KG1 (cell line): ENCODE data around the gene BANP.
"Not testable (repeated sequence)": the region's sequence is repeated elsewhere in the genome, so short reads cannot be mapped to it uniquely, and the experiment has no call there.

Experiments used
- DNase-seq: peaks from one replicate; lab custom pipeline; 2025; lab: John Stamatoyannopoulos, UW

BANP gene

DNA sequence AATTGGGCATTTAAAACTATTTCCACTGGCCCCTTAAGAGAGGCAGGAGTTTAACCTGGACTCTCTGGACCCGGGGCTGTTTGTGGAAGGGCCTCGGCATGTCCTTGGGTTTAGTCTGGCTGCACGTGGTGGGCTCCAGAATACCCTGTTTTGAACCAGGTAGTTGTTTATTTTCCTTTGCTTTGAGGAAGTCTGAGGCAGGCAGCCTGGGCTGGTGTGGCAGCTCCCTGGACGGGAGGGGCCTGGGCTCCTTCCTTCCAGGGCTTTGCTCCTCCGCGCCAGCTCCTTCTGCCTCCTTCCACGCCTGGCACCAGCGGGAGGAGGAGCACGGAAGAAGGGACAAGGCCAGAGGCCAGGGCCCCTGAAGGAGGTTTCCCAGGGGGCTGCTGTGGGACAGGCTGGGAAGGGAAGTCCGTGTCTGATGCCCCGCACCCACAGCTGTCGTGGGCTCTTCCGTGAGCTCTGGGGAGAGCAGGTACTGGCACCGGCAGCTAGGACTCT lies 15.5 kb downstream of the BANP start:
- no peak for DNase-seq

DNA sequence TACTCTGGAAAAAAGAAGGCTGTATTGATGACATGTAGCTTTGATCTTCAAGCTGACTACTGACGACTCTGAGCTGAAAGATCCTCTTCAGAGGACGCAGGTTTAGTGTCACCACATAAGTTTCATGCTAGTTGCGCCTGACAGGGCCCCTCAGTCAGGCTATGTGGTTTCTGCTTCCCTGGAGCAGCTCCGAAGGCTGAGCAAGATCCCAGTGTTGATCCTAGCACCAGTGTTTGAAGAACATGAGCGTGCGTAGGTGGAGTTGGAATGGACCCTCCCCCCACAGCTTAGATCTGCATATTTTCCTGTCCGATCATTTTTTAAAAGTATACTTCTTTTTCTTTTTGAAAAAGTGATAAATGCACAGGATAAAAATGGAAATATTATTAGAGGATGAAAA lies 17.3 kb downstream of the BANP start:
- no peak for DNase-seq

DNA sequence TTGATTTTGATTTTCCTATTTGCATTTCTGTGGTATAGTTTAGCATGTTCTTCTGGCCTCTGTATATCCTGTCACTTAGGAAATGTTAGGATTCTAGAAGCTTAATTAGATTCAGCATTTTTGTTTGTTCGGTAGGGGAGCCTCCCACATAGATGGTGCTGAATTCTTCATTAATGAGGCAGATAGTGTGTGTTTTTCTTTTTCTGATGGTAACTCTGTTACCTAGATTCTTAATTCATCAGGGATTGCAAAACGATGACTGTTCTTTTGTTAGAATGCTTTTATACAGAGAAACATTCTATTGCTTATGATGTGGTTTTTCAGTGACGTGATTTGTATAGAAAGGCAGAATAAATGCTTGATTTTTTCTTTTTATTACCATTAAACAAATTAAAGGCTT lies 19.0 kb downstream of the BANP start:
- no peak for DNase-seq

DNA sequence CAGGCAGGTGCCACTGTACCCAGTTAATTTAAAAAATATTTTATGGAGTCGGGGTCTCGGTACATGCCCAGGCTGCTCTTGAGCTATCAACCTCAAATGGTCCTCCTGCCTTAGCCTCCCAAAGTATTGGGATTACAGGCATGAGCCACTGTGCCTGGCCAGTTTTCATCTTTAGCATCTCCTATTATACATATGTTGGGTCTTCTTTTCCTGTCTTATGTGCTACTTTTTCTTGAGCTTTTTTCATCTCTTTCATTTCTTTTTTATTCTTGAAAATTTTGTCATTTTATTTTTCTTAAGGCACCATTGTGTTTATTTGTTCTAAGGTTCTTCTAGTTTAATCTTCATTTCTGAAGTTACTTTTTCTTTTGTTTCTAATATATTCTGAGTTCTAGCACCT lies 20.7 kb downstream of the BANP start:
- DNase-seq: no peak

DNA sequence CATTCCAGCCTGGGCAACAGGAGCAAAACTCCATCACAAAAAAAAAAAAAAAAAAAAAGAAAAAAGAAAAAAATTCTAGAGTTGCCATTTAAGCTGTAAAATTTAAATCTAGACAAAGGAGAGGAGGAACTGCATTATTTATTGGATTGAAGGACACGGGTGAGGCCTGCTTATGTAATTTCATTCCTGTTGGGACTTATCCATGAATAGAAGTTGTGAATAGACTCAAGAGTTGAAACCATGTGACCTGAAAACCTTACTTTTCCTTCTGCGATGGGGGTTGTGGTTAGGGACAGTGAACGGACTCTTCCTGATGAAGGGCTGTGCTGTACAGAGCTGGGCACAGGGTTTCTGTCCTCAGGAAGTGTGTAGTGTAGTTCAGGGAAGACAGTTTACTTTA lies 22.5 kb downstream of the BANP start:
- no peak for DNase-seq

DNA sequence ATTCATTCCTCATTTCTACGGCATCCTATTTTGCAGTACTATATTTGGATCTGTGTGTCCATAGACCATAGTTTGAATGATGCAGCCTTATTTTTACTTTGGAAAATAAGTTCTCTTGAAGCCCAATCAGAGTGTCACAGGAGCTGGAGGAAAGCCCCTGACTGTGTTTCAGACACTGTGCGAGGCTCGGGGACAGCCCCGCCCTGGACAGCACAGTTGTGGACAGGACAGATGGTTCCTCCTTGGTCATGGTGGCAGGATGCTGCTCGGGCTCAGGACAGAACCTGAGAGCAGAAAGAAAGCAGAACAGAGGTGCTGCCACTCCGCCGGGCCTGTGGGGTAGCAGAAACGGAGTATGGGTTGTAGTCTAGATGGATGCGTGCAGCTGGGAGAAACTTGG lies 22.9 kb downstream of the BANP start:
- no peak for DNase-seq

DNA sequence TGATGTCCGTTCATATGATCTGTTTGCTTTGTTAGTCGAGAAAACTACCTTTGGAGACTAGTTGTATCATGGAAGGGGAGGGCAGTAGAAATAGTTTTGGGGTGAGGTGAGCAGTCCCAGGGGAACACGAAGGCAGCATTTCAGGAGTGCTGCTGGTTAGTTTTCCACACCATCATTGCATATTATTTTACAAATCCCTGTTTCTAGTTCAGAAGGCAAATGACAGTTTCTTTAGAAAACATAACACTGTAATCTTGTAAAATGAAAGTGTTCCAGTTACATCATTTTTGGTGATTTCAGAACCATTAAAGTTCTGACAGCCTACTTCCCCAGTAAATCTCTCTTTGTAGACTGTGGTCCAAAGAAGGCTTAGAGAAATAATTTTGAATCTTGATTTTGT lies 25.4 kb downstream of the BANP start:
- no peak for DNase-seq

DNA sequence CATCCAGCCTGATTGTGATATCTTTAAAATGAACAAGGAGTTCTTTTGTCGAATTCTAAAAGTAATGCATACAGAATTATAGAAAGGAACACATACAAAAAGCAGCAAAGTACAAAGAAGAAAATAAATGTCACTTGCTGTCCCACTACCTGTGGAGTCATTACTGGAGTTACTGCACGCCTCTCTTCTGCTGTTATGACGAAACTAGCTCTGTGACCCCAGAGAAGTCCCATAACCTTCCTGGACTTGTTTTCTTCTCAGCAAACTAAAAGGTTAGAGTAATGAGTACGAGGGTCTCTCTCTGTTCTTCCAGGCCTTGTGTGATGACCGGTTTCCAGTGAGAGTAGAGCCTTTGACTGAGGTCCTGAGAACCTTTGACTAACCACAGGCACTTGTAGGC lies 26.9 kb downstream of the BANP start:
- no peak for DNase-seq

DNA sequence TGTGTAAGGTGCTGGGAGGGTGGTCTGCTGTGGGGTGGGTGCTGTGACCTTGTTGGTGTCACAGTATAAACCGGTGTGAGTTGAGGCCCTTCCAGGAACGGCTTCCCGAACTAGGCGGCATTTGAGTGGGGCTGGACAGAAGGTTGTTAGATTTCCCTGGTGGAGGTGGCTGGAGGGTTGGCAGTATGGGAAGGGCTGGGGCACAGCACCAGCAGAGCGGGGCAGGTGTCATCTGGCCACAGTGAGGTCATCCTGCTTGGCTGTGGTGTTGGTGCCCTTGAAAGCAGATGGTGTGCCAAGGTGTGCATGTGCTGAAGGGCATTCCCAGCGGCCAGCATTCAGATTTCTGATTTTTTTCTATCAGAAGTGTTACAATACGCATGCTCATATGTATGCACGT lies 28.1 kb downstream of the BANP start:
- DNase-seq: no peak

DNA sequence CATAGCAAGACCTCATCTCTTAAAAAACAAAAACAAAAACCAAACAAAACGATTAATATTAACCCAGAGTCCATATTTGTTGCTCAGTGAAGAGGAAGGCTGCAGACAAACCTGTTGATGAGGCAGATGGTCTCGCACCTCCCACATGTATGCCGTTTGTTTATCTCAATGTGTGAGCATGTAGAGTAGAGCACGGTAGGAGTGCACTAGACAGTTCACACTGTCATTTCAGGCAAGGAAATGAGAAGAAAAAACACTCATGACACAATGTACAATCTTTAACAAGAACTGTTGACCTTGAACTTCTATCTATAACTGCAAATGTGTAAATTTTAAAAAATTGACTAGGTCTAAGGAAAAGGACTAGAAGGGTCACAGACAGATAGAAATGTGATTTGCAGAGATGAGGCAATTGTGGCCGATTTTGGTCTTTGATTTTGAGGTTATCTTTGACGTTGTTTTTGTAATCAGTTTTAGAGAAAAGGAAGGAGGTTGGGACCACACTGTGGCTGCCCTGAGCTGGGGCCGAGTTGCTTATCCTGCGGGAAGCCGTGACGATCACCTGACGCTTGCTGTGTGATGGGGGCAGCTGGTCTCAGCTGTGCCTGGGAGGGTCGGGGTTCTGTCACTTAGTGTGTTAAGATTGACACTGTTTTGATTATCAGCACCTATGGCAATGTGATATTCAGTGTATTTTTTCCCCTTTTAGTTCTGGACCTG lies 28.8 kb downstream of the BANP start:
- not testable (repeated sequence) for DNase-seq

DNA sequence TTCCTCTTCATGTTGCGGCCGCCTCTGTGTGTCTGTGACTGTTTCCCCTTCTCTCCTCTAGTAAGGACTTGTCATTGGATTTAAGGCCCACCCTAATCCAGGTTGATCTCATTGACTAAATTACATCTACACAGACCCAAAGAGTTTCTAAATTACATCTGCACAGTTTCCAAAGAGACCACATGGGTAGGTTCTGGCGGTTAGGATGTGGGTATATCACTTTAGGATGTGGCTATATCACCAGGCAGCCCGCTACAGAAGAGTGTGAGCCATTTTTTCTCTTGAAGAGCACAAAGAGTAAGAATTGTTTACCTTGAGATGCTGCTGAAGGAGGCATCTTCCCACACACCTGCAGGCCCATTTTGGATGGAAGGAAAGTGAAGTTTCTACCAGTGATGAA lies 30.1 kb downstream of the BANP start:
- DNase-seq: not testable (repeated sequence)

DNA sequence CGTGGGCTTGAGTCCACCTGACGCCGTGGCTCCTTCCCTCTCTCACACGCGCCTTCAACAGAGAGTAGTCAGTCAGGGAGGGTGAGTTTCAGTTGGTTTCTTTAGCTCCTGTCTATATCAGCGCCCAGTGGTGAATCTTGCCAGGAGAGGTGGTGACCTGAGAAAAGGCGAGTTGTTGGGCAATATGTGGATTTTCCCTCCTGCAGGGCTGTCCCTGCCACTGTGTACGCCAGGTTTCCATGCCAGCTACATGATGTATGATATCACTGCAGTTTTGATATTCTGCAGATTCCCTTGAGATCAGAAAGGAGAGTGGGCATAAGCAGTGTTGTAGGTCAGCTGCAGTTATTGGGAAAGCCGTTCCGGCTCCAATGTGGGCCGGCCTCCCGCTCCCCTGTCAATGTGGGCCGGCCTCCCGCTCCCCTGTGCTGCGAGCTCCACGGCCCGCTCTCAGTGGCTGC lies 31.4 kb downstream of the BANP start:
- DNase-seq: no peak

DNA sequence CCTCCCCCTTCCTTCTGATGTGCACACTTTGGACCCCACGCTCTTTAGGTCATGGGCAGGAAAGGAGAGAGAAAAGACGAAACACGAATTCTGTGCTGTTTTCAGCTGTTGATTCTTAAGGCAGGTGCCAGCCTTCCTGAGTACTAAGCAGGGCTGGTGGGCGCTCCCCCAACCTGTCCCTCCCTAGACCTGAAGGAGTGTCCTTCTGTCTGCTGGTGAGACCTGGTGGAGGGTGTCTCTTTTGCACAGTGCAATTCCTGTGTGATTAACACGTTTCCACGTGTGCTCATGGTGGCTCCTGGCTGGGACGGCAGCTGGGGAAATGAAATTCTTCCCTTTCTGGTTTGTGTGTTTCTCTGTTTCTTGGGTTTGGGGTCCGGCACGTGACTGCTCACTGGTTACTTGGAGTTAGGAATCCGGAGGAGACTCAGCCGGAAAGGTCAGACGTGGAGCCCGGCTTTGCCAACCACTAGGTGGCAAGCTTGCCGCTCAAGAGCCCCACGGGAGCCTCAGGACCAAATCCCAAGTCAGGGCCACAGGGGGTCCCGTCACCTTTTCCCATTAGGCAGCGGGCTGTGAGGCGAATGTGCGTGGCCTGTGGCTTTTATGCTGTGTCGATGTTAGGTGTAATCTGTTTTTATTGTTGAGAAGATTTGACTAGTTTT lies 32.0 kb downstream of the BANP start:
- DNase-seq: not testable (repeated sequence)

DNA sequence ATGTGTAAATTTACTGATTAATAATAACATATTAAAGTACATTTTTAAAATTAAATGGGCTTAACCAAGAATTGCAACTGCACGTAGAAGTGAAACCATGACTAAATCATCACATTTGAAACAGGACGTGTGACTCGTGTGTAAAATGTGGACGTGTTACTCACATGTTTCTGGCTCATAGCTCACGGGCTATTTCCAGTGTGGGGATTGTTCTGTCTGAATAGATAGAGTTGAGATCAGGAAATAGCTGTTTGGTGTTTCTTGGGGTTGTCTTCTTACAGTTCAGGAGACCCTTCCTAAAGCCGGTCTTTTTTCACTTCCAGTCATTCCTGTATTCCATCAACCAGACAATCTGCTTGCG lies 32.5 kb downstream of the BANP start:
- DNase-seq: not testable (repeated sequence)

DNA sequence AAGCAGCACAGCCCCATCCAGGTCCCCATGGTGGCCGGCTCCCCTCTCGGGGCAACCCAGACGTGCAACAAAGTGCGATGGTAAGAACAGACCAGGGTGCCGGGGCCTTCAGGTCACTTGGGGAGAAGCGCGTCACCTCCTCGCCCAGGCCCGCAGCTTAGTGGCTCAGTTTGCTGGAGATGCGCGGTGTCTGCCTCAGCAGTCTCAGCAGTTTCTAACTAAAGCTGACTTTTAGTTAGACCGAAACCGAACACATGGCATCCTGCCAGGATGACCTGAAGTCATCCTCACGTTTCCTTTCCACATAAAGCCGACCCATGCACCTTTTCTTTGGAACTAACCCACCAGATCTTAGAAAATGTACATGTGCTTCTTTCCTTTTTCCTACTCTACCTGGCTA lies 32.9 kb downstream of the BANP start:
- not testable (repeated sequence) for DNase-seq

DNA sequence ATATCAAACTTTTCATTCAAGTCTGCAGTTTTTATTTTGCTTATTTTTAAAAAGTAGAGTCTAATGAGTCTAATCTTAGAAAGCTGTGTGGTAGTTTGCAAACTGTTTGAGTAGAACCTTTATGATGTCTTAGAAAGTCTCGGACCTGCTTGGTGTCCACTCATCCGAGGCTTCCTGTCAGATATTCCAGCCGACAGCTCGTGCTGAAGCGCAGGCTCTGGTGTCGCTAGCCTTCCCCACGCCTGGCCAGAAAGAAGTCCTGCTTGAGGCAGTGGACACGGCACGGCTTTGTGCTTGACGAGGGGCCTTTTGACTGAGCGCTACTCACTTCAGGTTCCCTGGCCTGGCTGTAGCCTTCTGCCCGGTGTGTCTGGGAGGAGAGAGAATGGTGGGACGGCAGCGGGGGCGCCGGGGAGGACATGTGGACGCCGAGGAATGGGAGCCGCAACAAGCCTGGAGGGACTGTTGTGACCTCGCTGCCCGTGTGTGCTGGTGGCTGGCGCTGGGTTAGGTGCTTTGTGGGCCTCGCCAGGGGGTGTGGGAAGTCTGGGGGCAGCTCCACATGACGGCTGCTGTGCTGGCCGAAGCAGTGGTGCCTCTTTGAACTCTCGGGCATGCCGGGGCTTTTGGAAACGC lies 33.5 kb downstream of the BANP start:
- DNase-seq: no peak

DNA sequence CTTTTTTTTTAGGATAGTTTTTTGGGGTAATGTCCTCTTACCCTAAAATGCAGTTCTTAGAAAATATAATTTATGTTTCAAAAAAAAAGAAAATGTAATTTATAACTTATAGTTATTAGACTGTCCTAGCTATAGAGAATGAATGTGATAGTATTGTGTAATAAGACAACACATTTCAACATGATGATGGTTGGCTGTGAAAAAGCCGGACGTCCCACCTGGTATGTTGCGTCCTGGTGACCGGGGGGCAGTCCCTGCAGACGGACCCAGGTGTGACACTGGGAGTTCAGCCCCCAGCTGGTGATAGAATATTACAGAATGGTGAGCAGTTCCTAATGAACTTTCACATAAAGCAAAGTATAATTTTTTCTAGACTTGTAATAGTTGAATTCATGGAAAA lies 34.3 kb downstream of the BANP start:
- not testable (repeated sequence) for DNase-seq

DNA sequence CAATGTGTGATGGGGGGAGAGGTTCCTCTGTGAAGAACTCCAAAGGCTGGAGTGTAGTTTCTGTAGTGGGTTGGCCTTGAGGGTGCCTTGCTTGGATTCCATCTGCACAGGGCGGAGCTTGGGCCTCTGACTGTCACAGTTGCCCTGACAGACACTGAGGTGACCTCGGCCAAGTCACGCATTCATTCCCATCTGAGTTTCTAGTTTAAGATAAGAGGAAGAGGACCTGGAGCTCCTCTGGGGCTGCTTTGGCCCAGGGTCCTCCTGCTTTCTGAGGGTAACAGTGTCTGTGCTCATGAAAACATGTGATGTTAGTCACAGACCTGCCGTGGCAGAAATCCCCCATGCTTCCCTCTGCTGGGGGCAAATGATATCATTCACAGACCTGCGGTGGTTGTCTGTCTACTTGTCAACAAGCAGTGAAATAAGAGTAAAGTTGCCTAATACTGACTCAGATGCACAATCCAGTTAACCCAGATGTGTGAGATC lies 35.2 kb downstream of the BANP start:
- DNase-seq: peak; percentile 4

DNA sequence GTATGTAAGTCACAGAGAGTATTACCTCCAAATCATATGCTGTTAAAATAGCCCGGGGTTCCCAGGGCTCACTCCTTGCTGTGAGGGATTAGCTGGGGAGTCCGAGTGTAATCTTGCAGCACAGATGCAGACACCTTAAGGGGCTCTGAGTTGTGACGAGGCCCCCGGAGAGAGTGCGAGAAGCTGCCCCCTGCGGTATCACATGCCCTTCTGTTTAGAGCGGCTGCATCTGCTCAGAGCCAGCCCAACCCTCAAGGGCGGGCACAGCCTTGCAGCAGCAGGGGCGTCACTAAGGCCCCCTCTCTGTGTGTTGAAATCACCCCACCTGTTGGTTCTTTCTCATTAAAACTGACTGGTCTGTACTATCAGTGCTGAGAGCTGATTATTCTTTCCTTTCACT lies 37.4 kb downstream of the BANP start:
- not testable (repeated sequence) for DNase-seq

DNA sequence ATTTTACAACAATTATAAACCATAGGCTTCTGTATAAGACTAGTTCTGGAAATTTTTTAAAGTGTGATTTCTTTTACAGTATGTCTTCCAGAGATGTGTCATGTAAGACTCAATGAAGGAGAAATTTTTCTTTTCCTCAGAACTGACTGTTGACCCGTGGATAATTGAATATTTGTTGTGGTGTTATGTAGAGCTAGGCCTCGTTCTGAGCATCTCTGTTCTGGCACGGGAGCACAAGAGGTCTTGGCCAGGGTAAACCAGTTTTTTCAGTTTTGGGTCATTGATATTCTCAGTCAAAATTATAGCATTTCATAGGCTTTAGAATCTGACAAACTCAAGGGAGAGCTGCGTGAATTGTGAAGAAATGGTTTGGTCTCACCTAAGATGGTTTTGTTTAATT lies 39.0 kb downstream of the BANP start:
- not testable (repeated sequence) for DNase-seq

DNA sequence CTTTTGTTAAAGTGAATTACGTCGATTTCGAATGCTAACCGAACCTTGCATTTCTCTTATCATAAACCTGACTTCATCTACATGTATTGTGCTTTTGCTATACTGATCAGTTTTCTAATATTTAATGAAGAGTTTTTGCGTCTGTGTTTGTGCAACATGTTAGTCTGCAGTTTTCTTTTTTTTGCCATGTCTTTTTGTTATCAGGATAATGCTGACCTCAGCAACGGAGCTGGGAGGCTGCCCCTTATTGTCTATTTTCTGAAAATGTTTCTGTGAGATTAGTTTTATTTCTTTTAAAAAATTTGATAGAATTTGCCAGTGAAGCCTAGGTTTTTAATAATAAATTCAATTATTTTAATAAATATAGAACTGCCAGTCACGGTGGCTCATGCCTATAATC lies 40.9 kb downstream of the BANP start:
- DNase-seq: not testable (repeated sequence)

DNA sequence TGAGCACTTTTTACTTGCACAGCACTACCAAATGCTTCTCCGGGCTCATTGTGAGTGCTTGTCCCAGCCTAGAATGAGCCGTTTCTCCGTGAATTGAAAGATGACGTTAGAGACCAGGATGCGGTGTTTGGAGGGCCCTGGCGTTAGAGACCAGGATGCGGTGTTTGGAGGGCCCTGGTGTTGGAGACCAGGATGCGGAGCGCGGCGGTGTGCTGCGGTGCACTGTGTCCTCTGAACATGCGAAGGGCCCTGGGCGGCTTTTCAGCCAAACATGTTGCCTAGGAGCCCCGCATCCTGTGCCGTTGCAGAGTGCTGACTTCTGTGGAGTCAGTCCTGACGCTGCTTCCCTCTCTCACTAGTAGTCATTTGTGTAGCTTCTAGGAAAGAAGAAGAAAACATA lies 42.7 kb downstream of the BANP start:
- no peak for DNase-seq

DNA sequence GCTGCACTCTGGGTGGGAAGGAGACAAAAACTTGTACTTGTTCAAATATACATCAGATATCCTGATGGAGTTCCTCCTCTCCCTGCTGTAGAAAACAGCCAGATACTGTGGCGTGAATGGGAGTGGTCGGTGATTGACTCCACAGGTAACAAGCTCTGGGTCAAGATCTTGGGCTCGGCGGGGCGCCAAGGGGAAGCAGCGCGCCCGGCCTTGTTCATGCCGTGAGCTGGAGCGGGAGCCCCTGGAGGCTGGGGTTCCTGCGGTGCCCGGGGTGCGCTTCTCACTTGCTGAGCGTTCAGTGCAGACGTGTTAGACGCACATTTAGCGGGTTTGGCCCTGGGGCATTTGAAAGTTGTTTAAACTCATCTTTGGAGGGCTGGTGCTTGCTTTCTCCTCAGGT lies 44.4 kb downstream of the BANP start:
- no peak for DNase-seq
